Prostate gland (tissue), 2 donors: ENCODE data around the gene LARGE1. TPM values are rescaled to one million over a fixed set of nuclear protein-coding genes. Genes with fewer than 3 reads are reported as not detected.

Experiments
- DNase-seq: peaks from one replicate; pipeline ENCODE4 v3.0.0-alpha.2; 2019; ENCODE audit warnings: low spot score
- H3K27ac ChIP-seq, 2 donors: fragments of 200-600 bp; sonication (generic); 2 replicates each; pipeline ENCODE4 v1.5.1; 2017 to 2019
- H3K27me3 ChIP-seq: fragments of 200-600 bp; sonication (generic); replicated peaks from 2 replicates; pipeline ENCODE4 v1.5.1; 2019; ENCODE audit not compliant: insufficient read depth
- H3K36me3 ChIP-seq, 2 donors: fragments of 200-600 bp; sonication (generic); 1 replicate in 1 of 2; 2 replicates in 1 of 2; pipeline versions ENCODE4 v1.5.1 to v1.8.1; 2017 to 2019
- H3K4me1 ChIP-seq: fragments of 200-600 bp; sonication (generic); replicated peaks from 2 replicates; pipeline ENCODE4 v1.5.1; 2019
- H3K4me3 ChIP-seq, 2 donors: fragments of 200-600 bp; sonication (generic); 2 replicates each; pipeline ENCODE4 v1.5.1; 2017 to 2019
- H3K9me3 ChIP-seq: fragments of 200-600 bp; sonication (generic); 2 replicates; pipeline ENCODE4 v1.5.1; 2017
- POLR2A ChIP-seq: fragments of 450-650 bp; IDR thresholded peaks from one replicate; pipeline ENCODE4 v1.6.1; 2016; ENCODE audit warnings: antibody characterized with exemption, mild to moderate bottlenecking
- POLR2AphosphoS5 ChIP-seq: sonication (generic); formaldehyde crosslinking; IDR thresholded peaks from one replicate; pipeline ENCODE4 v1.6.1; 2017; ENCODE audit warnings: antibody characterized with exemption
- WGBS: methylation state at CpG from one replicate; pipeline ENCODE4 v1.1.5; 2018; 5-methylcytosine and 5-hydroxymethylcytosine counted together
- intact Hi-C: fragments of 100-400 bp; cut with DNase I; formaldehyde crosslinking; loops from one replicate; pipeline ENCODE4 v1.14.2; 2022
- total RNA-seq, 2 donors: library from RNA; depleted of rRNA; stranded (reverse); fragments of >200 nt; gene quantifications; one replicate each; pipeline ENCODE4 v1.1.0, GENCODE V29; 2016
- TF ChIP-seq, protein P1 (sequence below), 4 experiments: fragments of 200-600 bp in 2 of 4; fragments of 450-650 bp in 2 of 4; sonication (generic) in 2 of 4; IDR thresholded peaks; 1 replicate in 3 of 4; 2 replicates in 1 of 4; pipeline ENCODE4 v1.5.1; 2016 to 2019; ENCODE audit warnings: antibody characterized with exemption in 4 of 4, mild to moderate bottlenecking in 2 of 4, moderate library complexity in 2 of 4

Gene LARGE1
- total RNA-seq, 2 donors from 2014 or later, result 18.6 to 37.4 TPM

GRCh38 chr22:33513388-33514338, 406.6 kb downstream of the LARGE1 start:
- H3K9me3 ChIP-seq, result no peaks in the 10 kb centered on the region
- DNase-seq, result no peak
- H3K36me3 ChIP-seq, result no peaks in the 10 kb centered on the region
- intact Hi-C loops, result loop anchor here (10.0 kb wide), 1 partner anchor 209 kb away; no protein-coding TSS in a partner anchor
- H3K4me3 ChIP-seq, result no peak overlapping the region
- H3K4me1 ChIP-seq, result no peaks in the 10 kb centered on the region
- no peaks in the 10 kb centered on the region for H3K27me3 ChIP-seq
- WGBS, result 77% methylated on average over 7 of the region's 7 CpGs
- H3K27ac ChIP-seq, result no peak overlapping the region
- TF ChIP-seq POLR2A (no peak), POLR2AphosphoS5 (no peak)
- TF ChIP-seq, protein P1, sequence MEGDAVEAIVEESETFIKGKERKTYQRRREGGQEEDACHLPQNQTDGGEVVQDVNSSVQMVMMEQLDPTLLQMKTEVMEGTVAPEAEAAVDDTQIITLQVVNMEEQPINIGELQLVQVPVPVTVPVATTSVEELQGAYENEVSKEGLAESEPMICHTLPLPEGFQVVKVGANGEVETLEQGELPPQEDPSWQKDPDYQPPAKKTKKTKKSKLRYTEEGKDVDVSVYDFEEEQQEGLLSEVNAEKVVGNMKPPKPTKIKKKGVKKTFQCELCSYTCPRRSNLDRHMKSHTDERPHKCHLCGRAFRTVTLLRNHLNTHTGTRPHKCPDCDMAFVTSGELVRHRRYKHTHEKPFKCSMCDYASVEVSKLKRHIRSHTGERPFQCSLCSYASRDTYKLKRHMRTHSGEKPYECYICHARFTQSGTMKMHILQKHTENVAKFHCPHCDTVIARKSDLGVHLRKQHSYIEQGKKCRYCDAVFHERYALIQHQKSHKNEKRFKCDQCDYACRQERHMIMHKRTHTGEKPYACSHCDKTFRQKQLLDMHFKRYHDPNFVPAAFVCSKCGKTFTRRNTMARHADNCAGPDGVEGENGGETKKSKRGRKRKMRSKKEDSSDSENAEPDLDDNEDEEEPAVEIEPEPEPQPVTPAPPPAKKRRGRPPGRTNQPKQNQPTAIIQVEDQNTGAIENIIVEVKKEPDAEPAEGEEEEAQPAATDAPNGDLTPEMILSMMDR (IDR thresholded peaks at IDR 0.05), result no peak

DNA sequence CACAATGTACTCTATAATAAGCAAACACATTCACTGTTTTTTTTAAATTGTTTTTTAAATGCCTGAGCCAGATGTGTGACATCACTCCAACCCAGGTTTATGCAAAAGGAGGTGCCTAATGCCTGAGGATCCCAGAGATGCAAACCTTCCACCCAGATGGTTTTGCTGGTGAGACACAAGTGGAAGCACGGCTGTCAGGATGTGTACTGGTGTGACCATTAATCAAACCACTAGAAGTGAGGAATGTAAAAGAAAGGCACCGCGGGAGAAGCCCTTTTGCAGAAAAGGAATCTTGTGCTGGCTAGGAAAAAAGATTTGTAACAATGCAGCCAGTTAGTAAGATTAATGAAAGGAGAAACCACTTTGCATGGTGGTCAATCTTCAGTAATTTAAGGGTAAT, 407.4 kb downstream of the LARGE1 start:
- DNase-seq, result no peak
- intact Hi-C loops, result loop anchor here (10.0 kb wide), 1 partner anchor 208 kb away; no protein-coding TSS in a partner anchor
- no peaks in the 10 kb centered on the region for H3K9me3 ChIP-seq
- no peak overlapping the region for H3K27ac ChIP-seq
- no peaks in the 10 kb centered on the region for H3K36me3 ChIP-seq
- no peak for TF ChIP-seq POLR2AphosphoS5
- TF ChIP-seq POLR2A, result no peak
- TF ChIP-seq, protein P1 (IDR thresholded peaks at IDR 0.05), result no peak
- no peaks in the 10 kb centered on the region for H3K4me1 ChIP-seq
- no peak overlapping the region for H3K4me3 ChIP-seq
- 40% methylated on average over 3 of the region's 3 CpGs for WGBS
- no peaks in the 10 kb centered on the region for H3K27me3 ChIP-seq

DNA sequence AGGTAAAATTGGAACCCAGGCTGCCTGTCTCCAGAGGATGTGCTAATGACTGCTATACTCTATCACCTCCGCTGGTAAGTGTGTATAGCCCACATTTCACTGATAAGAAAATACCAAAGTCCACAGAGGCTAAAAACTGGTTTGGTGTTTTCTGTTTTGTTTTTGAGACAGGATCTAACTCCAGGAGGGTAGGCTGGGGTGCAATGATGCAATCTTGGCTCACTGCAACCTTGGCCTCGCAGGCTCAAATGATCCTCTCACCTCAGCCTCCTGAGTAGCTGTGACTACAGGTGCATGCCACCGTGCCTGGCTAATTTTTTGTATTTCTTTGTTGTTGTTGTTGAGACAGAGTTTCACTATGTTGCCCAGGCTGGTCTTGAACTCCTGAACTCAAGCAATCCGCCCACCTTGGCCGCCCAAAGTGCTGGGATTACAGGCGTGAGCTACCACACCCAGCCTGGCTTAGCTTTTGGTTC, 409.8 kb downstream of the LARGE1 start:
- Histone ChIP-seq H3K4me3 (no peak overlapping the region), H3K36me3 (no peaks in the 10 kb centered on the region), H3K27ac (no peak overlapping the region), H3K9me3 (no peaks in the 10 kb centered on the region), H3K4me1 (no peaks in the 10 kb centered on the region), H3K27me3 (no peaks in the 10 kb centered on the region)
- 90% methylated on average over 6 of the region's 6 CpGs for WGBS
- no peak for DNase-seq
- intact Hi-C loops, result loop anchor here (10.0 kb wide), 1 partner anchor 206 kb away; no protein-coding TSS in a partner anchor
- TF ChIP-seq POLR2AphosphoS5, result no peak
- TF ChIP-seq POLR2A, result no peak
- TF ChIP-seq, protein P1 (IDR thresholded peaks at IDR 0.05), result no peak

GRCh38 chr22:33504941-33505625, 415.2 kb downstream of the LARGE1 start:
- Histone ChIP-seq H3K27ac (no peak overlapping the region), H3K4me1 (no peaks in the 10 kb centered on the region), H3K36me3 (no peaks in the 10 kb centered on the region), H3K9me3 (no peaks in the 10 kb centered on the region), H3K4me3 (no peak overlapping the region), H3K27me3 (no peaks in the 10 kb centered on the region)
- intact Hi-C loops, result no loop called here
- TF ChIP-seq, protein P1 (IDR thresholded peaks at IDR 0.05), result no peak
- TF ChIP-seq POLR2AphosphoS5, result no peak
- no peak for TF ChIP-seq POLR2A
- DNase-seq, result no peak
- WGBS, result 63% methylated on average over 7 of the region's 7 CpGs
